T-helper 1 cell treated with Interleukin-12 subunit alpha and Interleukin-12 subunit beta and Interleukin-4 antibody, amounts not matched to agents 30 ng/mL and 1 ng/mL, for 36 hours (primary cell): Measurements from ENCODE around the gene B3GALT6. TPM values are rescaled to one million over a fixed set of nuclear protein-coding genes. Genes with fewer than 3 reads are reported as not detected.

Source experiments
- intact Hi-C: fragments of 100-400 bp; cut with micrococcal nuclease; formaldehyde crosslinking; loops from one replicate; pipeline ENCODE4 v1.15.1; 2024
- total RNA-seq: library from RNA; stranded (reverse); gene quantifications from 2 replicates; pipeline ENCODE4 v1.2.3, GENCODE V29; 2022

Gene B3GALT6
- total RNA-seq, 1 donor from 2014 or later = 32.5 TPM

DNA sequence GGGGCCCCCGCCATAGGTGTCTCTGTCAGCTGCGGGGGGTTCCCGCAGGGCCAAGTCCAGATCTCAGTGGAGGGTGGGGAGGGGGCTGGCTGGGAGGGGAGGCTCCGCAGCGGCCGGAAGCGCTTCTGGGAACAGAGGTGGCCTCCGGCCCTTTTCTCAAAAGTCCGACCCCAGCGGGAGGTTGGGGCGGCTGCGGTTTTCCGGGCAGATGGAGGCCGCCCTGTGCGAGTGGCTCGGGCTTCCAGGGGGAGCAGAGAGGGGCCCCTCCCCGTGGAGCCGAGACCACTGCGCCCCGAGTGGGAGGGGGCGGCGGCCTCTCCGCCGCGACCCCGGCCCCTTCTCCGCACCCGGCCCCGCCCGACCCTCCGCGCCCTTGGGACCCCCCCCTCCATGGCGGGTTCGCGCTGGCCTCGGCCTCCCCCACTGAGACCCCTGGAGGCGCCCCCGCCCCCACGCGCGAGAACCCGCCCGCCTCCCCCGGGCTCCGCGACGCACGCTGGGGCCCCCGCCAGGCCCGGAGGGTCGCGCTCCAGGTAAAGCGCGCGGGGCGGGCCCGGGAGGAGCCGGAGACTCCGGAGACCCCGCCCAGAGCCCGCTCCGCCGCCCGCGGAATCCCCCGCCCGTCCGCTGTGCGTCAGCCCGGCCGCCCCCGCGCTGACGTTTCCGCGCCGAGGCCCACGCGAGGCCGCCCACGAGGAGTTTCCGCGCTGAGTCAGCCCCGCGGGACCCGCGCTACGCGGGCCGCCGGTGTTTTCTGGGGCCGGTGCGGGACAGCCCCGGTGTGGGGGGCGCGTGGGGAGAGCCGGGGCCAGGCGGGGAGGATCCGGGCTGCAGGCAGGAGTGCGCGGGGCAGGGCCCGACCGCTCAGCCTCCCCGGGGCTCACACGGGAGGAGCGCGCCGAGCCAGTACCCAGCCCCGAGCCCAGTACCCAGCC is 30.9 kb upstream of the B3GALT6 start:
- intact Hi-C loops = loop anchor here (1.0 kb wide), 1 partner anchor 57 kb away; no protein-coding TSS in a partner anchor

DNA sequence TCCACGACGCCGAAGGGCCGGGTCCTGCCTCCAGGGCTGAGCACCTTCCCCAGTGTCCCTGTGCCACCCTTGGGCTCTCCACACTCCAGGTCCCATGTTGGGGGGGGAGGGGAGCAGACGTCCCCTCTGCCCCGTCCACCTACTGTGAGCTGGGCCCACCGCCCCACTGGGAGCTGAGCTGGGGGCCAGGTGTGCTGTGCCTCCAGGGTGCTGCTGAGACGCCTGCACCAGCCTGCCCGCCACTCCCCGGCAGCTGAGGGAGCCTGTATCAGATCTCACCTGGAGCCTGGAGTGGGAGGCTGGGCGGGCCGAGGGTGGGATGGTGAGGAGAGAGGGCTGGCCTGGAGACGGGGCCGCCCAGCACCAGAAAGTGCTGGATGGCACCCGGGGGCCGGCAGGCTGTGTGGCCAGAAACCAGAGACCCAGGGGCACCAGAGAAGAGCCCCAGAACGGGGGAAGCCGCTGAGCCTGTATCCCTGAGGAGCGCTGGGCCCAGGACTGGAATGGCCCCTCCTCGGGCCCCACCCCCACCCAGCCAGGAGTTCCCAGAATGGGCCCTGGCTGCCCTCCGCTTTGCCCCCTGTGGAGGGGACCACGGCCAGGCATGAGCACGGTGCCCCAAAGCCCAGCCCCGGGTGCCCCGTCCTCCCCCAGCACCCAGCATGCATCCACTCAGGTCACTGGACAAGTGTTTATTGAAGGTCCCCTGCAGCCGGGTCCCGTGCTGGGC is 29.0 kb upstream of the B3GALT6 start:
- intact Hi-C loops = no loop called here

DNA sequence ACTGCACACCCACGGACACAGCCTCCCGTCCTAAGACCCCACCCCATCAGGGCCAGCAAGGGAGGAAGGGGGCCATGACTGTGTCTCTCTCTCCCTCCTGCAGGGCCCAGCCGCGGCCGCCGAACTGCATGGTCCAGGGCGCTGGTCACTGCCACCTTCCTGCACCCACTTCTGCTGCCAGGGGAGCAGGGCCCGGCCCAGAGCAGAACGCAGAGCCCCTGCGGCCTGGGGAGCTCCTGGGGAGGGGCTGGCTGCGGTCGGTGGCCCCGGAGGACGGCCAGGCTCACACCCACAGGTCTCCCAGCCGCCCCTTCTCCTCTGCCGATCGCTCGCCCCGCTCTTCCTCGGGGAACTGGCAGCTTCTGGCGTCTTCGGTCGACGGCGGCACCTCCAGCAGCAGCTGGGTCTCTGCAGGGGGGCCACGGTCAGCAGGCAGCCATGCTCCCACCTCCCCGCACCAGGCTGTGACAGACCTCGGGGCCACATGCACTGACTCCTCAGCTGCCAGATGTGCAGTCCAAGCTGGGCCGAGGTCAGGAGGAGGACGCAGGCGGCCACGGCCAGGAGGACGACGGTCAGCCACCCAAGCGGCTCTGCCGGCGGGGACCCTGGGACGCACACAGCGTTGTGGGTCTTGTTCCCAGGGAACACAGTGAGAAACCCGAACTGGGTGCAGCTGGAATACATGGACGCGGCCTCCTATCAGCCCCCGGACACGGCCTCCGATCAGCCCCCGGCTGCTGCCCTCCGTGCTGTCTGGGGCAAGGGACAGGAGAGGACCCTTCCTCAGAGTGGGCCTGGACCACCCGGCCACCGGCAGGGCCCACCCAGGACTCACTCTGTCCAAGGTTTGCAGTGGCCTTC is 28.2 kb upstream of the B3GALT6 start:
- intact Hi-C loops = no loop called here

DNA sequence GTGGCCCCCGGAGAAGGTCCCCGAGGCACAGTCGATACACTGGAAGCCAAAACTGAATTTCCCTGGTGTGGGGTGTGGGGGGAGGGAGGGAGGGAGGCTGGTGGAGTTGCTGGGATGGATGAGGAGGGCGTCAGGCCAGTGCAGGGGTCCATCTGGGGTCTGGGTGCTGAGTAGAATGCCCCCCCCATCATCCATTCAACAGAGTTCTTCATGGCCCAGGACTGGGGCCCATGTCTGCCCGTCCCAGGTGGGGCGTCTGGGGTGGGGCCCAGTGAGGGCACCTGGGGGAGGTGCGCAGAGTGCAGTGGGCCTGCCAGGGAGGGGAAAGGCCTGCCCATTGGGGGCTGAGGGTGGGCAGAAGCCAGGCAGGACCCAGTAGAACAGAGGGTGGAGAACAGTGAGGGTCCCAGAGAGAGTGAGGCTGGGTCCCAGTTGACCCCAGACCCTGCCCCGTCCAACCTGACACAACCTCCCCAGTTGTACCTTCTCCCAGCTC is 27.6 kb upstream of the B3GALT6 start:
- intact Hi-C loops = no loop called here

DNA sequence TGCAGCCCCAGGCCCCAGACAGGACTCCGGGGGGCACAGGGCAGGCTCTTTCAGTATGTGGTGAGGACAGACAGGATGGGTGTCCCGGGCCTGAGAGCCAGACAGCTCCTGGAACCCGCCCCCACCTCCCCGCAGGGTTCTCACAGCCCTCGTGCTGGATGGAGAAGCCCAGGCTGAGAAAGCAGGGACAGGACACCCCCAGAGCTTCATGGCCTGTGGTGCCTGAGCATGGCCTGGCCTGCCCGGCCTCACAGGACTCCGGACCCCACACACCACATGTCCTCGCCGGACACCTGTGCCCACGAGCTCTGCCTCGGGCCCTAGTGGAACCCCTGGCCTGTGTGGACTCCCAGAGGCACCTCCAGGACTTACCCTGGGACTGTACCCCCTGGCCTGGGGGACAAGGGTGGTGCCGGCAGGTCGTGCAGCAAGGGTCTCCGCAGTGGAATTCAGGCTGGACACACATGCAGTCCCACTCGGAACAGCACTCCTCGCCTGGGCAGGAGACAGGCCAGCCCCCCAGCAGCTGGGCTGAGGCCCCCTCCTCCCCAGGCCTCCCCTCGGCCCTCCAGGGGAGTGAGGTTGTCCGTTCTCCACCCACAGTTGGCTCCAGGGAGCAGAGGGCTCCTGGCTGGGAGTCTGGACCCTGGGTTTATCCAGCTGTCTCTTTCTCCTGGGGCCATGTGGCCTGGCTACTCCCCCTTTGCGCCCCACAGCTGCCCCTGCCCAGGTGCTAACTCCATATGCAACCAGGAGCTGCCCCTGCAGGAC is 26.9 kb upstream of the B3GALT6 start:
- intact Hi-C loops = loop anchor here (5.0 kb wide), 3 partner anchors 48 to 68 kb away; partner anchors contain the start of gene UBE2J2

DNA sequence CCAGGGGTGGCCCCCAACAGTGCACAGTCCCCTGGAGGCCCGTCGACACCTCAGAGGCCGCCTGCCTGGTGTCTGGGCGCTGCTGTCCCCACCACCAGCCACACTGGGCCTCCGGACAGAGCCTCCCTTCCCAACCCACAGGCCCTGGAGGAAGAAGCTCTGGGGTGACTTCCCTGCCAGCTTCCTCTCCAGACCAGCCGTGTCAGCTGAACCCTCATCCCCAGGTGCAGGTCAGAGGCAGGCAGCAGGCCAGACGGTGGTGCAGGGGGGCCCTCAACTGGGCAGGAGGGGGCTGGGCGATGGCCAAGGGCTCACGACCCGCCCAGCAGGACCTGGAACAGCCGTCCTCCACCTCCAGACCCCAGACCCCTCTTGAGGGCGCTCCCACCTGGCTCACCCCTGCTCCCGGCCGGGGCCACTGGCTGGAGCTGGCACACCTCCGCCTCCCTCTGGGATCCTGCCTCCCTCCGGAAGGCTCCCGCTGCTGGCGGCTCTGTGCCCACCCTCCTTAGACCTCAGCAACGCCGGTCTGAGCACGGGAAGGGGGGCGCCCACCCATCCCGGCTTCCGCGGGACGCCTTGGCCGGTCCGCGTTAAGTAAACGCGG is 26.2 kb upstream of the B3GALT6 start:
- intact Hi-C loops = loop anchor here (5.0 kb wide), 3 partner anchors 49 to 69 kb away; partner anchors contain the start of gene UBE2J2

DNA sequence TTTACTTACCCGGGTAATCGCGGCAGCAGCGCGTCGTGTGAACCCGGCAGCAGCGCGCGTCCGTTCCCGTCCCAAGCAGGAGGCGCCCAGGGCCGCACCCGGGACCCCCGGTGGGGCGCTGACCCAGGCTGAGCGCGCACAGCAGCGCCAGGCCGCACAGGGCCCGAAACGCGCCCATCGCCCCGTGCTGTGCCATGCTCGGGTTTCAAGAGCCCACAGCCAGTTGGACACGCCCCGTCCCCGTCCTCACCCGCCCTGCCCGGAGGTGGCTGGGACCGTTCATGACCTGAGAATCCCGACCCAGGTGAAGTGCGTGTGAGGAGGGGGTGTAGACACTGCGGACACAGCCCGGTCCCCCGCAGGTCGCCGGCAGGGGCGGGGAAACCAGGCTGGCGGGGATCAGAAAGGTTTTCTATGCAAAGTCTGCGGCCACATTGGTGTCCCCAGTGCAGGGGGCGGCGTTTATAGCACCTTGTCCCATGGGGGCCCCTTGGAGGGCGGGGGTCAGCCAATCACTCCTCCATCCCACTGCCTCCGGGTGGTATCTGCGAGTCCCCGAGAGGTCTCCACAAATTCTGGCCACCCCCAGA is 25.6 kb upstream of the B3GALT6 start, which contains the start of gene TNFRSF18:
Gene TNFRSF18 (minus strand): TSS at position 217 of the 590 bp plus-strand sequence. CDS start 21 bp downstream, at position 196.
- intact Hi-C loops = loop anchor here (5.0 kb wide), 3 partner anchors 49 to 69 kb away; partner anchors contain the start of gene UBE2J2

DNA sequence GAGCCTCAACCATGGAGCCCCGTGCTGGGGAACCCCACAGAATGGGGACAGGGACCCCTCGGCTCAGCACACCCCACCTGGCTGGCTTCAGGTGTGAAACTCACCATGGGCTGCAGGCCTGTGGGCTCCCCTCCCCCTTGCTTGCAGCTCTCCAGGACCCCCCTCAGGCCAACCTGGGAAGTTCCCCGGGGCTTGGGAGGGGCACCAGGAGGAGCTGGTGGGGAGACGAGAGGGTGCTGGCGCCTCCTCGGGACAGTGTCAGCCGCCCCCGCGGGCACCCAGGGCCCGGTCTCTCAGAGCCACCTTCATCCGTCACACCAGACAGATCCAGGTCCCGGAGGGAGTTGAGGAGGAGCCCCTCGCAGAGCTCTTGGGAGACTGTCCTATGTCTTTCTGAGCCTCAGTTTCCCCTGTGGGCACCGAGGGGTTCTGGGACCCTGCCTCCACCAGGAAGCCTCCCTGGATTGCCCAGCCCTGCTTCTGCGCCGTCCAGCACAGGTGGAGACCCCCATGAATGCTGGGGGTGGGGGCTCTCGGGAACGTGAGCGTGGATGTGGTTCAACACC is 25.0 kb upstream of the B3GALT6 start:
- intact Hi-C loops = loop anchor here (5.0 kb wide), 3 partner anchors 50 to 70 kb away; partner anchors contain the start of gene UBE2J2

DNA sequence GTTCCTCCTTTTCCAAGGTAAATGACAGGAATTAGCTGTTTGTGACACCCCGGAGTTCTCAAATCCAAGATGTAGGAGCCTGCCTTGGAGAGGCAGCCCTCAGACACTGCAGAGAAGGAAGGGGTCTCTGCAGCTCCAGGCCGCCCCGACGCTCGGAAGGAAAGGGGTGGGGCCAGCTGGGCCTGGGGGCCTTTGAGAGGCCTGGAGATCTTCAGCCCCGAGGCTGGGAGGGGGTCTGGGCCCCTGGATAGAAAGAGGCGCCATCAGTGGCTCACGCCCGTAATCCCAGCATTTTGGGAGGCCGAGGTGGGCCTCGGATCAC is 24.5 kb upstream of the B3GALT6 start:
- intact Hi-C loops = loop anchor here (5.0 kb wide), 3 partner anchors 50 to 70 kb away; partner anchors contain the start of gene UBE2J2

DNA sequence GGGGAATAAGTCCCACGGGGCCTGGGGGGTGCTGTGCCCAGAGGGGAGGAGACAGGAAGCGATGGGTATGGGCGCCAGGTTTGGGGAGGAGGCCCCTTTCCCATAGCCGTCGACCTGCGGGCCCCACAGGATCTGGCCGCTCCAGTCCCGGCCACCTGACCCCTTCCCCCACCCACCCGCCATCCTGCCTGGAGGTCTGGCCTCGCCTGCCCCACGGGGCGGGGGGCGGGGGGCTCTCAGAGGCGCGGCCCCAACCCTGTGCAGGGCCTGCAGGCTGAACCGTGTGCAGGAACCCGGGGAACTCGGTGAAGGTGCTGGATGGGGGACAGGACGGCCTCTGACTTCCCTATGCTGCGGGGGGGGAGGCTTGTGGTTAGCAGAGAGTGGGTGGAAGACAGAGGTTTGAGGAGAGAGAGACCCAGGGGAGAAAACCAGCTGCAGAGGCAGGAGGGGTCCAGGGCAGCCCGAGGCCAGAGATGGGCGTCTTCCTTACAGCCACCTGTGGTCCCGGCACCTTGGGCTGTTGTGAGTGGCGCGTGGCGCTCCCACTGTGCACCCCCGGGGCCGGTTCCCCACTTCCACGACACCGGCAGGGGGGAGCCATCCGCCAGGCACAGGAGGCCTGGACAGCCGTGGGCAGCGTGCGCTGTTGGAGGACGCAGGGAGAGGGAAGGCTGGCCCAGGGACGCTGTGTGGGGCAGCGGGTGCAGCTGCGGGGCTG is 23.2 kb upstream of the B3GALT6 start:
- intact Hi-C loops = loop anchor here (1.0 to 5.0 kb wide), 6 partner anchors 22 to 196 kb away; partner anchors contain the start of genes C1orf159, ISG15 and UBE2J2

DNA sequence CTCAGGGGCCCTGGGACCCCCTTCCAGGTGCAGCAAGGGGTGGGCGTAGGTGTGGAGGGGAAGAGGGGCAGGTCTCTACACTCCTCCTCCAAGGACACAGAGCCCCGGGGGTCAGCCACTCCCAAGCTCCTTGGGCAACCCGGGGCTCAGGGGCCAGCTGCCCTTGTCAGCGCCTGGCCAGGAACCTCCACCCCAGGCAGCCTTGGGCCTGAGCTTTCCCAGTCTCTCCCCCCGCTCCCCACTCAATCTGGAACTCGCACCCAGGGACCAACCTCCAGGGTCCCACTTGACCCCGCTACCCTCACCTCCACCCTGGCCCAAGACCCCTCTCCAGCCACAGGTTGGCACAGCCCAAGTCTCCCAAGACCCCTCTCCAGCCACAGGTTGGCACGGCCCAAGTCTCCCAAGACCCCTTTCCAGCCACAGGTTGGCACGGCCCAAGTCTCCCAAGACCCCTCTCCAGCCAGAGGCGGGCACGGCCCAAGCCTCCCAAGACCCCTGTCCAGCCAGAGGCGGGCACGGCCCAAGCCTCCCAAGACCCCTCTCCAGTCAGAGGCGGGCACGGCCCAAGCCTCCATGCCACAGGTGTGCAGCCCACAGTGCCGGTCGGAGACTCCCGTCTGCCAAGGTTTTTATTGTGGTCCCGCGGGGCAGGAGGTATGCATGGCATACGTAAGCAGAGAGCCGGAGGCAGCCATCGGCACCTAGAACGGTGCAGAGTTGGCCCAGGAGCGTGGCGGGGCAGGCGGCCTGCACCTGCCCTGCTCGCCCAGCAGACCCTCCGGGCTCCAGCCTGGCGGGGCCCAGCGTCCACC is 21.1 kb upstream of the B3GALT6 start:
- intact Hi-C loops = loop anchor here (5.0 kb wide), 2 partner anchors 41 to 254 kb away; partner anchors contain the start of gene NOC2L

DNA sequence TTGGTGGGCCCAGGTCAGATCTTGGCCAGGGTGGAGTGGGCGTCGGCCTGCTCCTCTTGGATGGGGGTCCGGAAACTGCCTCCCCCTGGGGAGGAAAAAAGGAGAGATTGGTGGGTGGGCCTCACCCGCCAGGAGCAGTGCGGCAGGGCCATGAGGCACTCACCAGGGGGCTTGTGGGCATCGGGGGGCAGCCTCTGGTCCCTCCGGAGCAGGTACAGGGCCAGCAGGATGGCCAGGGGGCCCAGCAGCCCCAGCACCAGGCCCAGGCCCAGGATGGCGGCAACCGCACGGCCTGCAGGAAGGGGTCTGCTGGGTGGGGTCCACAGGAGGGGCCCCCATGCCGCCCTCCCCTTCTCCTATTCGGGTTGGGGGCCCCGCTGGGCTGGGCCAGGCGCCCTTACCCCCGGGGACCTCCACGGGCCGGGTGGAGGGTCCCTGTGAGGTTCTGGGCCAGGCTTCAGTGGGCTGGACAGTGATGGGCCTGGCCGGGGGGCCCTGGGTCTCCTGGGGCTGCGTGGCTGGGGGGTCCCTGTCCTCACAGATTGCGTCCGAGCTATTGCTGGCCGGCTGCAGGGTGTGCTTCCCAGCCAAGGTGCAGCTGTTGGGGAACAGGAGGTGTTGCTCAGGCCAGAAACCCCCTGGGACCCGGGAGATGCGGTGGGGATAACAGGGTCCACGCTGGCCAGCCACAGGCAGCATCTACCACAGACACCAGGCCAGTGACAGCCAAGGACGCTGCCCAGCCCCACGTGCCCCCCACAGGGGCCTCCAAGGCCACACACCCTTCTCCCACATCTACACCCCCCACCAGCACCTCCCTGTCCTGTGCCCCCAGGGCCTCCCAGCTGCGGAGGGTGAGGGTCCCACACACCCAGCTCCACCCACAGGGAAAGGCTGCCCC is 20.2 kb upstream of the B3GALT6 start:
- intact Hi-C loops = loop anchor here (5.0 kb wide), 2 partner anchors 41 to 254 kb away; partner anchors contain the start of gene NOC2L

DNA sequence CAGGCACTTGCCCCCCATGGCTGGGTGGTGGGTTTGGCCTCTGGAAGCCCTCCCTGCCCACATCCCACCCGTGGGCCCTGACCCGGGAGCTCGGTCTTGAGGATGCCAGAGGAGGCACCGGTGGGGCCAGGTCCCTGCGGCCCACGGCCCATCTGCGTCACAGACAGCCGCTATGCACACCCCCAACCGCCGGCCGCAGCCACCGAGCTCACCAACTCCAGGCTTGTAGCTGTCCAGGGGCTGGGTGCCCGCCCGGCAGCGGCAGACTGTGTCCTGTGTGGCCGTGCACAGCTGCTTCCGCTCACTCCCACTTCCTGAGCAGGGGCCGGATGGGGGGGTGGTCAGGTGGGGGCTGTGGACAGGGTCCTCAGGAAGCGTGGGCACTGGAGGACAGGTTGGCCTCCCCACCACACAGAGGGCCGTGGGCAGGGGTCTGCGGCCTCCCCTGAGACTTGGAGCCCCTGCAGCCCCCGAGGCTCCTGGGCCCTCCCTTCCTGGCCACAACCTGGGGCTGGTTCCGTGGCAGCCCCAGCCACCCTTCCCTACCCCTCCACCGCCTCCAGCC is 19.2 kb upstream of the B3GALT6 start:
- intact Hi-C loops = loop anchor here (5.0 kb wide), 2 partner anchors 39 to 256 kb away; partner anchors contain the start of gene NOC2L

DNA sequence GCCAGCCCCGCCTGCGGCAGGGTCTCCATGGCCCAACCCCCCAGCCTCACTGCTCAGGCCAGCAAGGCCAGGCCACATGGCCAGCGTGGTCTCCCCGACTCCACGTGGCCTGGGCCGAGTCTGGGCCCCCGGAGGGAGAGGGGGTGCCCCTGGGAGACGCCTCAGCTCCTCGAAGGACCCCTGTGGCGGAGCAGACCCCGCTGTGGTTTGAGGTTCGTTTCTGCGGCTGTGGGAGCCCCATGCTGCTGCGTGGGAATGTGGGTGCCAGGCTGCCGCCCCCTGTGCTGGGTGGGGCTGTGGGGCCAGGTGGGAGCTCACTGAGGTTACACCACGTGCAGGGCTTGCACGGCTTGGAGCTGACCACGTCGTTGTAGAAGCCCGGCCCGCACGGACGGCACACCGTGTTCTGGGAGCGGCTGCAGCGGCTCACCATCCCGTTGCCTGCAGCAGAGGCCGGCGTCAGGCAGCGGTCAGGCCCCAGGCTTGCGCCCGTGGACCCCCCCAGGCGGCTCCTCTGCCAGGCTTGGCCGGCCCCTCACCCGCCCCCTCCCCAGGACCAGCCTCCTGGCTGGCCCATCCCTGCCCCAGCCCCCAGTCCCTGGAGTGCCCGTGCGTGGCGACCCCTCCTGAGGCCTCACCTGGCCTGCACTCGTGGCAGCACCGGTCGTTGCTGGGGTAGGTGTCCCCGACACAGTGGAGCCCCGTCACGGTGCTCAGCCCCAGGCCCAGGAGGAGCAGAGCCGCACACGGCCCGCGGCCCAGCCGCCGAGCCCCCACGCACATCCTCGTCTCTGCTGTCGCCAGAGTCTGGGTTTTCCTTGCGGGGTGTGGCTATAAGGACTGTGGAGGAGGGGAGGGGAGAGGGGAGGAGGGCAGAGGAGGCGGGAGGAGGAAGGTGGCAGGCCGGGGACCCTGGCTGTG is 18.4 kb upstream of the B3GALT6 start, which contains the start of gene TNFRSF4:
Gene TNFRSF4 (minus strand): TSS at position 809 of the 921 bp plus-strand sequence. CDS start 26 bp downstream, at position 783.
- intact Hi-C loops = loop anchor here (1.0 to 5.0 kb wide), 4 partner anchors 17 to 256 kb away; partner anchors contain the start of gene NOC2L
